ENCODE data around the gene PCDHA1.

PCDHA1 gene

DNA sequence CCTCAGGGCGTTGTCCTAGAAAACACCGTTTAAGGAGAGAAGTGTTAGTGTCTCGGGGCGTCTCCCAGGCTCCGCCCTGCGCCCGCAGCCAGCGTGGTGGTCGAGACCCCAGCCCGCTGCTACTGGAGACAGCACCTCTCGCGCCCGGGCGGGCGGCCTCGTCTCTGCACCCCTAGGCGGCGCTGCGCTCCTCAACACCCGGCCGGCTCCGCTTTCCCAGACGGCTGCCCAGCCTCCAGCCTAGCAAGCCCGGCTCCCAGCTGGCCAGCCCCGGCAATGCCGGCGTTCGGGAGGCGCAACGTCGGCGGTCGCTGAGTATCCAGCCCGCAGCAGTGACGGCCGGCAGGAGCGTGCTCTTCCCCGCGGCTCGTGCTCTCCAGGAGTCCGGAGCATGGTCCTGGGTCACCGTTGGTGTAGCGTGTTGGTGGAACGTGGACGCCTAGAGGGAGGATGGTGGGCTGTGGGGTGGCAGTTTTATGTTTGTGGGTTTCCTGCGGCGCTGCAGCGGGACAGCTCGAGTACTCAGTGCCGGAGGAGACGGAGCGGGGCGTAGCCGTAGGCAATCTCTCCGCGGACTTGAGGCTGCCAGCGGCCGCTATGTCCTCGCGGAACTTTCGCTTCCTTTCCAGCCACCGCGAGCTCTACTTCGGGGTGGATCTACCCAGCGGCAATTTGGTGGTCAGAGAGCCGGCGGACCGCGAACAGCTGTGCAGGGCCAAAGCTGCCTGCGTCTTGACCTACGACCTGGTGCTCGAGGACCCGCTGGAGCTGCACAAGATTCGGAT, 140.7 kb downstream of the PCDHA1 start:
- peak; percentile 79 for DNase-seq

DNA sequence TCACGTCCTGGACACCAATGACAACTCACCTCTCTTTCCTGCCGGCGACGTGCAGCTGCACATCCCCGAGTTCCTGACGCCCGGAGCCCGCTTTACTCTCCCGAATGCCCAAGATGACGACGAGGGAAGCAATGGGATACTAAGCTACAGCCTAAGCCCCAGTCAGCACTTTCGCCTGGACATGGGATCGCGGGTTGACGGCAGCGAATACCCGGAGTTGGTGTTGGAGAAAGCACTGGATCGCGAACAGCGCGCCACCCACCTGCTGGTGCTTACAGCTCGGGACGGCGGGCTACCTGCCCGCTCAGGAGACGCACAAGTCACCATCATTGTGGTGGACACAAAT, 141.3 kb downstream of the PCDHA1 start:
- DNase-seq = no peak

GRCh38 chr5:140934964-140935606, 149.1 kb downstream of the PCDHA1 start:
- no peak for DNase-seq

GRCh38 chr5:140946578-140946977, 160.6 kb downstream of the PCDHA1 start:
- DNase-seq = no peak

DNA sequence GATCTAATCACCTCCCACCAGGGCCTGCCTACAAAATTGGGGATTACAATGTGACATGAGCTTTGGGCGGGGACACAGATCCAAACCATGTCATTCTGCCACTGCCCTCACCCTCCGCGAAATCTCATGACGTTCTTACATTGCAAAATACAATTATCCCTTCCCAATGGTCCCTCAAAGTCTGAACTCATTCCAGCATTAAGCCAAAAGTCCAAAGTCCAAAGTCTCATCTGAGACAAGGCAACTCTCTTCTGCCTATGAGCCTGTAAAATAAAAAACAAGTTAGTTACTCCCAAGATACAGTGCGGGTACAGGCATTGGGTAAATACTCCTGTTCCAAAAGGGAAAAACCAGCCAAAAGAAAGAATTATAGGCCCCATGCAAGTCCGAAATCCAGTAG, 165.7 kb downstream of the PCDHA1 start:
- no peak for DNase-seq

DNA sequence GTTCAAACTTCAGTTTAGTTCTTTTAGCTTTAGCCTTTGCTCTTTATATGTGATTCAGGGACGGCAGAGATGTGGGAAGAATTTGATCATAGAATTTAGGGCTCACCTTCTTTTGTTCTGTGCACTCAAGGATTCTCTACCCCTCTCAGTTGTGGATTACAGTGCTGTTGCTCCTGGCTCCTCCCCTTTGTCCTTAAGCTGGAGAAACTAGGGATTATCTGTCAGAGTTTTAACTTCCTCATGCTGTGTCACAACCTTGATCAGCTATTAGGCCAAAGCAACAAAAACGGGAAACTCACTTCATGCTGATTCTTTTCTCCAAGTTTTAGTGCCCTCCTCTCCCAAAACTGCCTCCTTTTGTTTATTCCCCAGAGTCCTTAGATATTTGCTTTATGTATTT, 167.3 kb downstream of the PCDHA1 start:
- no peak for DNase-seq

GRCh38 chr5:140962190-140962589, 176.2 kb downstream of the PCDHA1 start:
- DNase-seq = no peak

DNA sequence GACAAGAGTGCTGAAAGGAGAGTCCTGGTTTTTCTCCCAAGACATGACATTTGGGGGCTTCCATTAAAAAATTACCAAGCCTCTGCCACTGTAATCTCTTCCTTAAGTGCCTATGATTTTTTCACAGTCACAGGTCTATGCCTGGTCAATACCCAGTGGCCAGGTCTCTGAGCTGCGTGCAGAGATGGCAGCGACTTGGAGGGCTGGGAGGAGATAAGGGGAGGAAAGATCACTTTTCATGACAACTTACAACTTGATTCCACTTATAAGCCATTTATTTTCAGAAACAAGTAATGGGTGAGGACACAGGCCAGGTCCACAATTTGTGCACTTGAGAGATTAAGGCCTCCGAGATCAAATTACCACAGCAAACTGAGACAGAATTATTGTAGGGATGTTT, 178.4 kb downstream of the PCDHA1 start:
- DNase-seq = no peak

DNA sequence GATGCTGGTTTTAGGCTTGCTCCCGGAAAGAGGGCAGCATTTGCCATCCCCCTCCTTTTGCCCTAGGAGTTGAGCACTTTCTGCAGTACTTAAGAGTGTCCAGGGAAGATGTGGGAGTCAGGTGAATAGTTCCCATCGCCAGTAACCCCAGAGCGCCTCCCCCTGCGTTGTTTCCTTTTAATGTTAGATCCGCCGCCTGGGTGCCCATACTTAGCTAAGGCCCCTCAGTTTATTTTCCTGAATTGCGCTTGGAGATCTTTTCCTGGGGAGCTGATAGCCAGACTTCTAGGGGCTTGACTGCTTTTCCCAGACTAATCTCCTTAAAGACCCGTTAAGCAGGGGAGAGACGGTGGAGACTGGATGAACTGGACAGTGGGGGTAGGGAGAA, 180.0 kb downstream of the PCDHA1 start:
- DNase-seq = peak; percentile 29

GRCh38 chr5:140966293-140967225, 180.6 kb downstream of the PCDHA1 start, which contains the start of gene PCDHAC2:
PCDHAC2 (plus strand) TSS chr5:140966476; CDS start chr5:140966767, 291 bp downstream.
- peak; percentile 40 for DNase-seq

- DNase-seq = no peak
These were observed 181.4 kb downstream of the PCDHA1 start for GRCh38 chr5:140967226-140967893.

DNA sequence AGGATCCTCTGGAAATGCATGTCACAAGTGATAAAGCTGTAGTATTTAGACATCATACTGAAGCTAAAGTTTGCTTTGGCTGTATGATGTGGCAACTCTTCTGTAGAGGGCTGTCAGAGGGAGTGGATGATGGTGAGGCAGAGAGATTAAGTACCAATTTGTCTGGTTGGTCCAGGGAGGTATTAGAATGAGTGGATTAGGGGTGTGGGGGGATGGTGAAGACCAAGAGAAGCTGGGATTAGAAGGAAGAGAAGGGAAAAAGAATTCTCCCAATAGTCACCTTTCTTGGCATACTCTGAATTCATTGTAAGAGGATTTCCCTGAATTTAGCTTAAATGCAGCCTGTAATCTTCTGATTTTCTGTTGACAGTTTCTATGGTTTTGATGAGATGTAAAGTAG, 183.9 kb downstream of the PCDHA1 start:
- DNase-seq = no peak

- no peak for DNase-seq
These were observed 187.6 kb downstream of the PCDHA1 start for GRCh38 chr5:140973550-140973949.

GRCh38 chr5:140977003-140977402, 191.1 kb downstream of the PCDHA1 start:
- DNase-seq = no peak

GRCh38 chr5:140978260-140978659, 192.3 kb downstream of the PCDHA1 start:
- DNase-seq = no peak

DNA sequence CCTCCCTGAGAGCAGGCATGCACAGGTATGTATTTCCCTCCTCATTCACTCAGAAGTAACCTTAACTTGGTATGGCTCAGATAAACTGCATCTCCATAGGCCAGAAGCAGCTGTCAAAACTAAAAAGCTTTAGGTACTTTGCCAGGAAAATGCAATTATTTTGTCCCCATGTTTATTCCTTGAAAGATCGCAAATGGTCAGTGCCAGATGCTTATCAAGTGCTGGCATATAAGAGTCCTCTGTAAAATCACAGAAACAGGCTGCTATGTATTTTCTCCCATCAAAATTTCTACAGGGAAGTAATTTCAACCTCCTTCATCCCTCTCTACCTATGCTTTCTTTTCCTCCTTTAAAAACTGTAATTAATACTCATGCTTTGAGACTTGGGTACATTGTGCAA, 193.0 kb downstream of the PCDHA1 start:
- no peak for DNase-seq

DNA sequence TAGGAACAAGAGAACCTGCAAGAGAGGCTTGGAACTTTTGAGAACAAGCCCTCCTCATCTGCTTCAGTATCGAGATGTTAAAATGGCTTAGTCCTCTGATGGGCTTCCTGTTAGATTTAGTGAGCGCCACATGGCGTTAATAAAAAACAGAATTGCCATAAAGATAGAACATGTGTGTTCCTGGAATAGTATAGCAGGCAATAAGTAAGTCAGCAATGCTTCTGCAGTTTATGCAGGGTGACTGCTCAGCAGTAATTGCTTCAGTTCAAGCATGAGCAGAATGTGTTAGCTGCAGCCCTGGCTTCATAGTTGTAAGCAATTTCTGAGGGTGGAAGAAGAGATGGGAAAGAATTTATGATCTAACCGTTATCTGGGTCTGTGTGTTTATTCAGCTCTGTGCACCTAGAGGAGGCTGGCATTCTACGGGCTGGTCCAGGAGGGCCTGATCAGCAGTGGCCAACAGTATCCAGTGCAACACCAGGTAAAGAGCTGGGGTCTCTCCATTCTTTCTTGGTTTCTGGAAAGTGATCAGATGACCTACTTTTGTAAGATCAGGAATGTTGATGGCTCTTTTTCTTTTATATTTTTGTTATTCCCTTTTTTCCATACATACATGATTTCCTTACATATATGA, 196.3 kb downstream of the PCDHA1 start:
- DNase-seq = no peak

GRCh38 chr5:140986117-140986521, 200.2 kb downstream of the PCDHA1 start:
- no peak for DNase-seq

DNA sequence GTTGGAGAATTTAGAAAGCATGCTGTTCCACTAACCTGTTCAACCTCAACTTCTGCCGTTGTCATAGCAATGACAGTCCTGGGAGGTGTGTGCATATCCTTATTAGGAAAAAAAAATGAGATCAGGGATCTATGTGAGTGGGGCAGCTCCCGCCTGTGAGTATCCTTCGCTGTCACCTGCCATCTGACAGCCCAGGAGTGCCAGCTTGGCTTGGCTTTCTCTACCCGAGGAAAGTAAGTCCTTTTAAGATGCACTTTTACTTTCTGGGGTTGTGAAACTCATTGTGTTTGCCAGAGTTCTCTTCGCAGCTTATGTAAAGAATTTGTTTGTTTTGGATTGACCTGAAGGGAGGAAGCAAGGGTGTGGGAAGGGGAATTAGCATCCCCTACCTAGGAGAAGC, 202.2 kb downstream of the PCDHA1 start:
- DNase-seq = no peak

DNA sequence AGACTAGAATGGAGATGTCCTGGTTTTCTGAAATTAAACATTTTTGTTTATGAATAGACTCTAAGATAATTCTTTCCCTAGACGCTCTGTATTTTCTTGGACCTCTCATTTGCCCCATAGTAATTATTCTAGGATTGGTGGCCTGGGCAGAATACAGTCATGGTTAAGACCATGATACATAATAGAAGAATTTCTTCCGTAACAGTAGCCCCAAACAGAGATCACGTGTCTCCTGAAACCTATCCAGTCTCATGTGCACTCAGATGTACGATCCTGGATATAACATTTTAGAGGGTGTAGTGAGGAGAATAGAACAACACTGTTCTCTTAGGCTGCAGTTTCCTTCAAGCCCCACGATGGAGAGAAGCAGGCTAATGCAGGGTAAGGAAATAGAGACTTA, 202.7 kb downstream of the PCDHA1 start:
- DNase-seq = no peak

DNA sequence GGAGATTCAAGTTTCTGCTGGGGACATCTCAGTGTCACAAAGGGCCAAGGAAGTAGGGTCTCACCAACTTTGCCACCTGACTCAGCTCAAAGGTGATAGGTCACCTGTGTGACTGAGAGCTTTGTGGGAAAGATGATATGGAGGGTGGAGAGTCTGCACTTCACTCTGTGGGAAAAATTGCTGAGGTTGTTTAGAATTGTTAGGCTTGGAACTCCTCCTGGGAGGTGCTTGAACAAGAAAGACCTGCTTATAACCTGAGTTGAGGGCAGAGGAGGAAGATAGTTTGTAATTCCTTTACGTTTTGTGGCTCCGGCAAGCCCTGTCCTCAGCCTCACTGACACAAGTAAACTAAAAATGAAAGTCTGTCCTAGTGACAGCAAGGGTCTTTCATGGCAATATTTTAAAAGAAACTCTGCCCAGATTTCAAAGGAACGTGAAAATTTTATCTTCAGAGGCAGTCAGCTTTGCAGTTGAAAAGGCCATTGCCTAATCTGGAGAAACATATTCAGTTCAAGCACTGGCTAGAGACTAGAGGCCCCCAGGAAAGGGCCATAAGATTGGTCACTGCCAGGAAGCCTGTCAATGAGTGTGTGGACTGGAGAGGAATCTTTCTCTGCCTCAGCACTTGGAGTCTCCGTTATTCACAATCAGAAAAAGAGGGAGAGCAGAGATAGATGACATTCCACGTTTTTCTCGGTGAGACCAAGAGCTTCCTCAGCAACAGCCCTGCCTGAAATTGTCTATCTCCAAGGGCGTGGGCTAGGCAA, 203.5 kb downstream of the PCDHA1 start:
- no peak for DNase-seq

DNA sequence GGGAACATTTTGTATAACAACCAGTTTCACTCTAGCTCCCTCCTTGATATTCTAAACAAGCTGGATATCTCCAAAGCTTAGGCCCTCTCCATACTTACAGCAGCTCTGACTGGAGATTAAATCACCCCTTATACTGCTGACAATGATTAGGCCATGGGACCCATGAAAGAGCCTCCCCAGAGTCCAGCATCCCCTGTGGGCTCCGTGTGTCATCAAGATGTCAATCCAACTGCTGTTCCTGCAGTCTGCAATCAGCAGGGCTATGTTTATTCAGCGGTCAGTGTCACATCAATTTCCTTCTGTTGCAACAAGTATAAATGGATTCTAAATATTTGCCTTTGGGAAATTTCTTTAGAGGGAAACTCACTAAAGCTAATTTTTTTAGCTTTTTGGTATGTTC, 206.9 kb downstream of the PCDHA1 start:
- DNase-seq = no peak

Data from NCI-H1105 treated with DMSO at 0.1 percent for 48 hours (cell line).